ENCODE measurements around the gene WSCD1.

DNA sequence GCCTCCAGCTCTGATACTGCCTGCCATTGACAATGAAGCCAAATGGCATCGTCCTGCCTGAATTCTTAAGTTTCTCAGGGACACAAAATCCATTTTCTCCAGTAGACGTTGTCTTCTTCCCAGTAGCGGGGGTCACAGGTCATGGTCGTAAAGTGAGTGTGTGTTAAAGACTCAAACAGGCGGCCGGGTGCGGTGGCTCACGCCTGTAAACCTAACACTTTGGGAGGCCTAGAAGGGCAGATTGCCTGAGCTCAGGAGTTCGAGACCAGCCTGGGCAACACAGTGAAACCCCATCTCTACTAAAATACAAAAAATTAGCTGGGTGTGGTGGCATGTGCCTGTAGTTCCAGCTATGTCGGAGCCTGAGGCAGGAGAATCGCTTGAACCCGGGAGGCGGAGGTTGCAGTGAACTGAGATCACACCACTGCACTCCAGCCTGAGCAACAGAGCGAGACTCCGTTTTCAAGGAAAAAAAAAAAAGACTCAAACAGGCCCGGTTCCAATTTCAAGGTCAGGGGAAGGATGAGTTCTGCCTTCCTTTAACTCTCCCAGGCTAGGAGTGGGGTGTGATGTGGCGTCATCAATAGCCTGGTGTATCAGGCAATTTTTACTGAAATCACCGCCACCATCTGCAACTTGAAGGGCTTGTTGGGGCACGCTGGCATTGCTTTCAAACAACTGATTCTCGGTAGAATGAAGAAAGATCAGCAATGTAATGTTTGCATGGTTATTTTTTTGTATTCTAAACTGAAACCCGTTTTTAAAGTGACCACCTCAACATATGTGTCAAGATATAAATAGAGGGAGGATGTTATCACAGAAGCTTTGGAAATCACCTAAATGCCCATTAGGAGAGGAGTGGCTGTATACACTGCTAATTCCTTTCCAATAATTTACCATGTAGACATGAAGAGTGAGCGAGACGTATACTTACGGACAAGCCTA, 91.0 kb downstream of the WSCD1 start:
- TF ChIP-seq, protein P1, sequence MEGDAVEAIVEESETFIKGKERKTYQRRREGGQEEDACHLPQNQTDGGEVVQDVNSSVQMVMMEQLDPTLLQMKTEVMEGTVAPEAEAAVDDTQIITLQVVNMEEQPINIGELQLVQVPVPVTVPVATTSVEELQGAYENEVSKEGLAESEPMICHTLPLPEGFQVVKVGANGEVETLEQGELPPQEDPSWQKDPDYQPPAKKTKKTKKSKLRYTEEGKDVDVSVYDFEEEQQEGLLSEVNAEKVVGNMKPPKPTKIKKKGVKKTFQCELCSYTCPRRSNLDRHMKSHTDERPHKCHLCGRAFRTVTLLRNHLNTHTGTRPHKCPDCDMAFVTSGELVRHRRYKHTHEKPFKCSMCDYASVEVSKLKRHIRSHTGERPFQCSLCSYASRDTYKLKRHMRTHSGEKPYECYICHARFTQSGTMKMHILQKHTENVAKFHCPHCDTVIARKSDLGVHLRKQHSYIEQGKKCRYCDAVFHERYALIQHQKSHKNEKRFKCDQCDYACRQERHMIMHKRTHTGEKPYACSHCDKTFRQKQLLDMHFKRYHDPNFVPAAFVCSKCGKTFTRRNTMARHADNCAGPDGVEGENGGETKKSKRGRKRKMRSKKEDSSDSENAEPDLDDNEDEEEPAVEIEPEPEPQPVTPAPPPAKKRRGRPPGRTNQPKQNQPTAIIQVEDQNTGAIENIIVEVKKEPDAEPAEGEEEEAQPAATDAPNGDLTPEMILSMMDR (conservative IDR thresholded peaks at IDR 0.05; ENCODE audit: low read length) = no peak
- TF ChIP-seq EZH2phosphoT487 (IDR thresholded peaks at IDR 0.05; ENCODE audit: borderline replicate concordance, low read depth, low read length) = no peak

All from OCI-LY7 (cell line).